Activated CD8-positive, alpha-beta memory T cell treated with anti-CD3 and anti-CD28 coated beads, Interleukin-2, amount 50 U/mL, for 4 hours (primary cell): ENCODE measurements around the gene ACAP3.

ENCODE experiments used
- DNase-seq: peaks from one replicate; pipeline ENCODE4 v3.0.0-alpha.2; 2020

The ACAP3 gene

GRCh38 chr1:1314237-1314586 is 6.5 kb upstream of the ACAP3 start:
- no peak for DNase-seq

GRCh38 chr1:1313500-1314236 is 5.9 kb upstream of the ACAP3 start:
- no peak for DNase-seq

- DNase-seq: no peak
These were observed 5.0 kb upstream of the ACAP3 start for GRCh38 chr1:1312450-1313314.

- no peak for DNase-seq
These were observed 3.7 kb upstream of the ACAP3 start for GRCh38 chr1:1311107-1312104.

GRCh38 chr1:1310476-1311053 is 2.8 kb upstream of the ACAP3 start:
- no peak for DNase-seq

- DNase-seq: no peak
These were observed 2.3 kb upstream of the ACAP3 start for GRCh38 chr1:1310109-1310385.

- no peak for DNase-seq
These were observed 1.8 kb upstream of the ACAP3 start for GRCh38 chr1:1309251-1310108.

GRCh38 chr1:1308756-1309250 is 1.1 kb upstream of the ACAP3 start:
- no peak for DNase-seq

- DNase-seq: peak; percentile 37
These were observed 338 bp downstream of the ACAP3 start for GRCh38 chr1:1307261-1307922.

GRCh38 chr1:1306661-1307260 is 969 bp downstream of the ACAP3 start:
- DNase-seq: no peak

GRCh38 chr1:1306070-1306660 is 1.6 kb downstream of the ACAP3 start:
- no peak for DNase-seq

GRCh38 chr1:1305300-1306069 is 2.2 kb downstream of the ACAP3 start:
- DNase-seq: peak; percentile 84

GRCh38 chr1:1304331-1305299 is 3.1 kb downstream of the ACAP3 start:
- no peak for DNase-seq

- DNase-seq: no peak
These were observed 4.0 kb downstream of the ACAP3 start for GRCh38 chr1:1303736-1304135.

- no peak for DNase-seq
These were observed 4.7 kb downstream of the ACAP3 start for GRCh38 chr1:1302951-1303509.

- DNase-seq: no peak
These were observed 5.7 kb downstream of the ACAP3 start for GRCh38 chr1:1302006-1302430.

GRCh38 chr1:1300352-1300739 is 7.4 kb downstream of the ACAP3 start:
- DNase-seq: no peak
